CD4-positive, alpha-beta T cell treated with Interleukin-21 for 1 hour (primary cell): ENCODE data around the gene CD37.
"Not testable (repeated sequence)": the region's sequence is repeated elsewhere in the genome, so short reads cannot be mapped to it uniquely, and the experiment has no call there.

Experiments
- DNase-seq: peaks from one replicate; pipeline ENCODE4 v3.0.0-alpha.2; 2020

The CD37 gene, protein sequence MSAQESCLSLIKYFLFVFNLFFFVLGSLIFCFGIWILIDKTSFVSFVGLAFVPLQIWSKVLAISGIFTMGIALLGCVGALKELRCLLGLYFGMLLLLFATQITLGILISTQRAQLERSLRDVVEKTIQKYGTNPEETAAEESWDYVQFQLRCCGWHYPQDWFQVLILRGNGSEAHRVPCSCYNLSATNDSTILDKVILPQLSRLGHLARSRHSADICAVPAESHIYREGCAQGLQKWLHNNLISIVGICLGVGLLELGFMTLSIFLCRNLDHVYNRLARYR

DNA sequence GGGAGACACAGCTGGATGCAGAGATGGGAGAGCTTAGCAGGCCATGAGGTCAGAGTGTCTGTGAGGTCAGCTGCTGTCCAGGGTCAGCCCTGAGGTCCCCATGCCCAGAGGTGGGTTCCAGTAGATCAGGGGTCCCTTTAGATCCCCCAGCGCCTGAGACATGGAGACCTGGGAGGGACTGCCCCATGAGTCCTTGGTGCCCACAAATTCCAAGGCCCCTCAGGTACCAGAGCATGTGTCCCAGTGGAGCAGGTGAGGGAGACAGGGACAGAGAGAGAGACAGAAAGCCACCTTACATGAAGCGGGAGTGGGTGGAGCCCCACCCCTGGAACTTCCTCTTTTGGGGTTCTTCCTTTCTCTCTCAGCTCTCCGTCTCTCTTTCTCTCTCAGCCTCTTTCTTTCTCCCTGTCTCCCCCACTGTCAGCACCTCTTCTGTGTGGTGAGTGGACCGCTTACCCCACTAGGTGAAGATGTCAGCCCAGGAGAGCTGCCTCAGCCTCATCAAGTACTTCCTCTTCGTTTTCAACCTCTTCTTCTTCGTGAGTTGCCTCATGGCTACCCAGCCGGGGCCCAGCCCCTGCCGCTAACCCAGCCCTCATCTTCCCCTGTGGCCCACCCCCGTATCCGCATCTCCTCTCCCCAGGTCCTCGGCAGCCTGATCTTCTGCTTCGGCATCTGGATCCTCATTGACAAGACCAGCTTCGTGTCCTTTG, at the start of gene CD37:
Gene CD37, plus strand, starts transcription at position 336 of the 713 bp plus-strand sequence. Its CDS starts 135 bp downstream, at position 471.
- DNase-seq: peak; percentile 56

DNA sequence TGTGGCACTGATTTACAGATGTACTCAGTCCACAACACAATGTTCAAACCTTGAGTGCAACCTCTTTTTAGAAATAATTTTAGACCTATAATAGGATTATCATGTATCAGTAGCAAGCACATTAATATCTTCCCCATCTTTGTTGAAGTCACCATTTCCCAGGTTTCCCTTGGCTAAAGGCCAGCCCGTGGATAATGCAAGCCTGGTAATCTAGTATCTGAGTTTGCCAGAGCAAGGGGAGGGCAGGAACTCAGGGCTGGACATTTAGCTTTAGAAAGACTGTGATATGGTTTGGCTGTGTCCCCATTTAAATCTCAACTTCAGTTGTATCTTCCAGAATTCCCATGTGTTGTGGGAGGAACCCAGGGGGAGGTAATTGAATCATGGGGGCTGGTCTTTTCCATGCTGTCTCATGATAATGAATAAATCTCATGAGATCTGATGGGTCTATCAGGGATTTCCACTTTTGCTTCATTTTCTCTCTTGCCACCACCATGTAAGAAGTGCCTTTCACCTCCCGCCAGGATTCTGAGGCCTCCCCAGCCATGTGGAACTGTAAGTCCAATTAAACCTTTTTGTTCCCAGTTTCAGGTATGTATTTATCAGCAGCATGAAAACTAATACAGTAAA, 48.0 kb upstream of the CD37 start:
- DNase-seq: no peak

DNA sequence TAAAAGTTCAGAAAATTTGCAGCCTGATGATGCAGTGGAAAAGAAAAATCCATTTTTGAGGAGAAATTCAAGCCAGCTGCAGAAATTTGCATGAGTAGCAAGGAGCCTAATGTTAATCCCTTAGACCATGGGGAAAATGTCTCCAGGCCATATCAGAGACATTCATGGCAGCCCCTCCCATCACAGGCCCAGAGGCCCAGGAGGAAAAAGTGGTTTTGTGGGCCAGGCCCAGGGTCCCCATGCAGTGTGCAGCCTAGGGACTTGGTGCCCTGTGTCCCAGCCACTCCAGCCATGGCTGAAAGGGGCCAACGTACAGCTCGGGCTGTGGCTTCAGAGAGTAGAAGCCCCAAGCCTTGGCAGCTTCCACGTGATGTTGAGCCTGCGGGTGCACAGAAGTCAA, 47.0 kb upstream of the CD37 start:
- not testable (repeated sequence) for DNase-seq

DNA sequence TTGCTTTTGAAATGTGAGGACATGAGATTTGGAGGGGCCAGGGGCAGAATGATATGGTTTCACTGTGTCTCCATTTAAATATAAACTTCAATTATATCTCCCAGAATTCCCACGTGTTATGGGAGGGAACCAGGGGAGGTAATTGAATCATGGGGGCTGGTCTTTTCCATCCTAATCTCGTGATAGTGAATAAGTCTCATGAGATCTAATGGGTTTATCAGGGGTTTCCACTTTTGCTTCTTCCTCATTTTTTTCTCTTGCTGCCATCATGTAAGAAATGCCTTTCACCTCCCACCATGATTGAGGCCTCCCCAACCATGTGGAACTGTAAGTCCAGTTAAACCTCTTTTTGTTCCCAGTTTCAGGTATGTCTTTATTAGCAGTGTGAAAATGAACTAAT, 45.9 kb upstream of the CD37 start:
- DNase-seq: not testable (repeated sequence)

DNA sequence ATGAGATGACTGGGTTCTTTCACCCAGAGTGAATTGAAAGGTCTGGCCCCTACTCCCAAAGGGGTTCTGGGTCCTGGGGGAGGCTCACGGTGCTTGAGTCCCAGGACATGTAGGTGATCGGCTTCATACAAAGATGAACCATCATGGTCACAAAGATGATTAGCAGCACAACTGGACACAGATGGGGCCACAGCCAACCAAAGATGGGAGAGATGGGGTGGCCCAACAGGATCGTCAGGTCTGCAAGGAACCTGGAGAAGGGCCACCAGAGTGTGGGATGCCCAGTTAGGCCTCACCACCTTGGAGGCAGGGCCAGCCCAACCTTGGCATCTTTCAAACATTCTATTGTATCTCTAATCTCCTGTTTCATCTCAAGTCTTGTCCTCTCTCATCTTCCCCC, 44.7 kb upstream of the CD37 start:
- DNase-seq: no peak

DNA sequence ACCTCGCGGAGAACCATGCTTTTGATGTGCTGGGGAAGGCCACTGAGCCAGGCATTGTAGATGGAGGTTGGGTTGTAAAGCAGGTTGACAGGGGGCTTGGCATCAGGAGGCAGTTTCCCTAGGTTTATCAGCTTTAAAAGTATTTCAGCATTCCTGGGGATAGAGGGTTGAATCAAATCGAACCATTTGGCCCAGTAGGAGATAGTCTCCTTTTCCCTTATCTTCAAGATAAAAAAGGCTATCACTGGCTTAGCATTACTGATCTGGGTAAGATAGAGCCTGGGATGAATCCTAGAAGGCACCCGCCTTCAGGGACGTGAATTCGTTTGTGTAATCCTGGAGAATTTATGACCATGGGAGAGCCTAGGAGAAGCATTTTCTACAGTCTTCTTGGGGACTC, 40.8 kb upstream of the CD37 start:
- no peak for DNase-seq

DNA sequence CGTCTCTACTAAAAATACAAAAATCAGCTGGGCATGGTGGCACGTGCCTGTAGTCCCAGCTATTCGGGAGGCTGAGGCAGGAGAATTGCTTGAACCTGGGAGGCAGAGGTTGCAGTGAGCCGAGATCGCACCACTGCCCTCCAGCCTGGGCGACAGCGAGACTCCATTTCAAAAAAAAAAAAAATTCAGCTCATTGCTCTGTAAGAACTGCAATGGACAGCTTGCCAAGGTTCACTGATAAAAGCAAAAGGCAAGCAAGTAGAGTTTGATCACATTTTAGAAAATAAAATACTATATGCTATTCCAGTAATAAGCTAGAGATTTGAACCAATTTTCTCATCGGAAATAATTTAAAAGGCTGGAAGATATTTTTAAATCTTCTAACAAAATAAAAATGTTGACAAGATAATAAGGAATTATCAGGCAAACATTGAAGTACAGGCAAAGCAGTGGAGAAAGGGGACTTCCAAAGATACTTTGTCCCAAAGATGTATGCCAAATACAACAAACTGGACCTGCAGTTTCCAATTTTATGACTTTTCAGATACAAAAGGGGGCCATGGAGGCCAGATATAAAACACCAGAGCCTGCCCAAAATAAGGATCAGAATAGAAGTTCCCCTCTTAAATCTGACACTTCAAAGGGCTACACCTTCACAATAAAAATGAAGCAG, 39.9 kb upstream of the CD37 start:
- DNase-seq: no peak

DNA sequence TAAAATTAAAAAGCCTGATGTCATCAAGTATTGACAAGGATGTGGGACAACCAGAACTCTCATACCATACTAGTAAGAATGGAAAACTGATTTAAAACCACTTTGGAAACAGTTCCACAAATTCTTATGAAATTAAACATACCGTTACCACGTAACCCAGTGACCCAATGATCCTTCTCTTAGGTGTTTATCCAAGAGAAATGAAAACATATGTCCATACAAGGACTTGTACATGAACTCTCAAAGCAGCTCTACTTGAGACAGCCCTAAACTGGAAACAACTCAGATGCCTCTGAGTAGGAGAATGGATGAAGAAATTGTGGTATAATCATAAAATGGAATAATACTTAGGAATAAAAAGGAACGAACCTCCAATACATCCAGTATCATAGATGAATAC, 37.8 kb upstream of the CD37 start:
- no peak for DNase-seq

DNA sequence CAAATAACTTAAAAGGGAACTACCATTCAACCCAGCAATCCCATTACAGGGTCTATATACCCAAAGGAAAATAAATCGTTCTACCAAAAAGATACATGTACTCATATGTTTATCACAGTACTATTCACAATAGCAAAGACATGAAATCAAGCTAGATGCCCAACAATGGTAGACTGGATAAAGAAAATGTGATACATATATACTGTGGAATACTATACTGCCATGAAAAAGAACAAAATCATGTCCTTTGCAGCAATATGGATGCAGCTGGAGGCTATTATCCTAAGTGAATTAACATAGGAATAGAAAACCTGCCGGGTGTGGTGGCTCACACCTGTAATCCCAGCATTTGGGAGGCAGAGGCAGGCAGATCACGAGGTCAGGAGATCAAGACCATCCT, 36.6 kb upstream of the CD37 start:
- DNase-seq: not testable (repeated sequence)

DNA sequence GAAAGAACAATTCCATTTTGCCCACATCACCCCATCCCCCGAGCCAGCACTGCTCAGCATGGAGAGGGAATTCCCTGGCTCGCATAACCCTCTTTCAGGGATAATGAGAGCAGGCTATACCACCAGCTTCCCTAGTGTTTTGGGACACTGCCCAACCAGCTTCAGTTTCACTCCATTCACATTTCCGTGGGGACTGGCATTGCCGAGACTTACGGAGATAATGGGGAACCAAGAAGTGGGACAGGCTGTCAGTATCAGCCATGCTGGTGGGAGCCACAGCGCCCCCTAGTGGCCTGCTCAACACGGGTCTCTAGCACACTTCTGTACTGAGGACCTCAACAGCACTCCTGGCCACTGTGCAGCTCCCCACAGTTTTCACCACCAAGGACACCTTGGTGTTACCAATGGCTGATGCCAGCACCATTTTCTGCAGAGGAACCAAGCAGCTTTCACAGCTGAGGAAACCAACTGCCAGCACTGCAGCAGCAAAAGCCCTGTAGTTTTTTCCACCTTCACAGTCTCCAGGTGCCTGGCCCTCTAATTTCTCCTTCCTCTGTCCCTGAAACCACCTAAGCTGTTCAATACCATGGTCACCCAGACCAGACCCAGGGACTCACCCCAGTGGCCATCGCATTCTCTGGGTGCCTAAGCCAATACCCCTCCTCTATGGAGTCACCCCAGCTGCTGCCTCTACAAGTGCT, 33.9 kb upstream of the CD37 start:
- DNase-seq: peak; percentile 75

DNA sequence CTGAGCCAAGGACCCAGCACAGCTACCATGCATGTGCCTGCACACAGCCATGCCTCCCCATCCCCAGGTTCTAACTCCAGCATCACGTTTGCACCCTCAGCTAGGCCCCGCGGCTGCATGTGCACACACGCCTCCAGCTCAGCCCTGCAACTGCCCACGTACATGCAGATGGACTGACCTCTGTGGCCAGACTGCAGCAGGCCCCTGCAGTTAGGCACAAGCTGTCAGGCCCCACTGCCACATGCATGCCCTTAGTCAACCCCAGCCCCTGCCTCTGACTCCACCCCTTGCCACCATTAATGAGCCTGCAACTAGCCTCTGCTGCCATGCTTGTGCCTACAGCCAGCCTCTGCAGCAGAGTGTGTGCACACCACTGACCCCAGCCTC, 33.3 kb upstream of the CD37 start:
- no peak for DNase-seq

DNA sequence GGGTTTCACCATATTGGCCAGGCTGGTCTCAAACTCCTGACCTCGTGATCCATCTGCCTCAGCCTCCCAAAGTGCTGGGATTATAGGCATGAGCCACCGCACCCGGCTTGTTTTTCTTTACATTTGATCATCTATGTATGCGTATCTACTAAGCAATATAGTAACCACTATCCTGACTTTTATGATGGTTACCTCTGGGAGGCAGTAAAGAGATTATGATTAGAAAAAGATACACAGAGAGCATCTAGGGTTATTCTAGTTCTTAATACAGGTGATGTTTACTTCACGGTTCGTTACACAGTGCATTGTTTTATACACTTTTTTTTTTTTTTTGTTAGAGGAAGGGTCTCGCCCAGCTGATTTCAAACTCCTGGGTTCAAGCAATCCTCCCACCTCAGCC, 28.5 kb upstream of the CD37 start:
- DNase-seq: peak; percentile 17

DNA sequence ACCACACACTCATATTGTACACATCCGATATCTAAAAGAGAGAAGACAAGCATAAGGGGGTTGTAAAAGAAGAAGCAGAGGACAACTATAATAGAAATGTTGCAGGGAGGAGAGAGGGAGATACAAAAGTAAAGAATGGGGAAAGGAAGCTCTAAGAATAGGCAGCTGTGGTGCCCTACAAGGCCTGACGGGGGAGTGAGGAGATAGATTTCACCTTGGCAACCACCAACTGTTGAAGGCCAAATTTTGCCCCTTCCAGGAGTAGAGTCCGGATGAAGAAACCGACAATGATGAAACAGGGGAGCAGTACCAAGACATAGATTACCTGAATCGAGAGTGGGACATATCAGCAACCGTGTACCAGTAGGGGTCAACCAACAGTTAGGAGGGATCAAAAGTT, 26.1 kb upstream of the CD37 start:
- no peak for DNase-seq

DNA sequence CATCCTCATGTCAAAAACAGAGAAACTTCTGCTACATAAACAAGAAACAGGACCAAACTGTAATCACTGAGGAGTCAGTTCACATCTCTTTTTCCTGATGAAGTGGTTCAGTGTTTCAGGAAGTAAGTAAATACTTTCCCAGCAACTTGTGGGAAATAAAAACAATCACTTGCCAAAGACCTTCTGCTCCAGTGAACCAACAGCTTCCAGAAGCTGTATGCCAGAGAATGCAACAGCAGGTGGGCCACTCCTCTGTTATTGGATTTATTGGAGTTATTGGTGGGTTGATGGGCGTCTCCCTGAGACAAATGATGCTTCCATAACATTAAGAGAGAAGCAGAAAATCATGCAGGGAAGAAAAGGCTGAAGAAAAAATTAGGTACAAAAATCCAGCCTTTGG, 20.1 kb upstream of the CD37 start:
- no peak for DNase-seq

DNA sequence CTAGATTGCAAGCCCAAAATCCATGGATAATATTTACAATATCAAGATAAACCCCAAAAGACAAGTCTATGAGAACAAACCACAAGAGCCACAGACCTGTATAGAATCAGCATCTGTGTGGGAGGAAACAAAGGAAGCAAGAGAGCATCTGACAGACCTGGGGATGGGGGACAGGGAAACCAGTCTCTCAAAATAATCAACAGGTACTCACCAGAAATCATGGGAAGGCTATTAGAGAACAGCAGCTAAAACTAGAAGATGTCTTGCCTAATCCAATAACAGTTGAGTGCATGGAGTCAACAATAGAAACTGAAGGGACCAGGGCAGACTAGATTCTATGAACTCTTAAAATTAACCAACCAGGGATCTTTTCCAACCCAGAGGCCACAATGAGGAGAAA, 18.9 kb upstream of the CD37 start:
- DNase-seq: no peak

DNA sequence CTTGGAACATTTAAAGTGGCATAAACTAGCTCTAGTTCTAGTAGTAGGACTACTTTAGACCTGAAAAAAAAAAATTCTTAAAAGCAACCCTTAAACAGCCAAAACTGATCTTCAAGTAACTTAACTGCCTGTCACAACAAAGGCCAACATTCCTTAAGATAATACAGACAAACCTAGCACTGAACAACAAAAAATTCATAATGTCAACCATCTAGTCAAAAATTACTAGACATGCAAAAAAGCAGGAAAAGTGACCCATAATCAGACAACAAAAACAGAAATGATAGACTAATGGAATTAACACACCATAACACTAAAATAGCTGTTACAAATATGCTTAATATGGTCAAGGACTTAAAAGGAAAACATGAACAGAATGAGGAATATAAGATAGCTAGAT, 16.9 kb upstream of the CD37 start:
- no peak for DNase-seq

DNA sequence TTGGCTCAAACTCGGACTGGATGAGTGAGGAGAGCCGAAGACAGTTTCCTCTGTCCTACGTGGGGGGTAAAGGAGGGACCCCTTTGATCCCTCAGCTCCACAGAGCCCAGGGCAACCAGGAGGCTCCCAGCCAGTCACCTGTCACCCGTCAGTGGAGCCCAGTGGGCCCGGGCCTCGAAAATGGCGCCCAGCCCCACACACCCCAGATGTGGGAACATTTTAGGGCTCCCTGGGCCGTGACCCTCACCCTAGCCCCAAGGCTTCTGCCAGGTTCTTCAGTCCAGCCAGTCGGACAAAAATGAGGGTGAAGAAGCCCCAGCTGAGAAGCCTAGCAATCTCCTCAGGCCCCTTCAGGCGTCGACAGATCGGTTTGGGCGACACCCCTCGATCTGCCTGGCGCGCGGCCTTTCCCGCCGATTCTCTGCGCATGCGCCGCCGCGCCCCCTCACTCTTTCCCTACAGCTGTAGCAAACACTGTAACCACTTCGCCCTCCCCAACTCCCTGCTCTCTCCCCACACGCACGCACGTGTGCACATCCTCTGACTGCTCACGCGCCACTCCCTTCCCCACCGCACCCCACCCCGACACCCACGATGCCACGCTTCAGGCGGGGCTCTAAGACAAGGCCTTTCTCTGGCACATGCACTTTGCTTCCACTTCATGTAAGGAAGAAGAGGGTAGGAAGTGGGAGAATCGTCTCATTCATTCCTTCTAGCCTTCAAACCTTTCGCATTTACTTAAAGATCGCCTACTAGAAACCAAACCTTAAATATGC, 10.2 kb upstream of the CD37 start, which contains the start of gene SLC6A16:
Gene SLC6A16, minus strand, starts transcription at position 391 of the 776 bp plus-strand sequence. CDS start 13,844 bp downstream, outside the sequence.
- DNase-seq: no peak

DNA sequence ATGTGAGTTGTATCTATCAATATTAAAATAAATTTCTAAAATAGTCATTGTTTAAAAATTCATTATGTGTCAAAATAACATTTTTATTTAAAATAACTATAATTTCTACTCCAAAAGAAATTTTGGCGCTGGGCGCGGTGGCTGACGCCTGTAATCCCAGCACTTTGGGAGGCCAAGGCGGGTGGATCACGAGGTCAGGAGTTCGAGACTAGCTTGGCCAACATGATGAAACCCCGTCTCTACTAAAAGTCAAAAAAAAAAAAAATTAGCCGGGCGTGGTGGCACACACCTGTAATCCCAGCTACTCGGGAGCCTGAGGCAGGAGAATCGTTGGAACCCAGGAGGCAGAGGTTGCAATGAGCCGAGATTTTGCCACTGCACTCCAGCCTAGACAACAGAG, 9.4 kb upstream of the CD37 start:
- DNase-seq: not testable (repeated sequence)

DNA sequence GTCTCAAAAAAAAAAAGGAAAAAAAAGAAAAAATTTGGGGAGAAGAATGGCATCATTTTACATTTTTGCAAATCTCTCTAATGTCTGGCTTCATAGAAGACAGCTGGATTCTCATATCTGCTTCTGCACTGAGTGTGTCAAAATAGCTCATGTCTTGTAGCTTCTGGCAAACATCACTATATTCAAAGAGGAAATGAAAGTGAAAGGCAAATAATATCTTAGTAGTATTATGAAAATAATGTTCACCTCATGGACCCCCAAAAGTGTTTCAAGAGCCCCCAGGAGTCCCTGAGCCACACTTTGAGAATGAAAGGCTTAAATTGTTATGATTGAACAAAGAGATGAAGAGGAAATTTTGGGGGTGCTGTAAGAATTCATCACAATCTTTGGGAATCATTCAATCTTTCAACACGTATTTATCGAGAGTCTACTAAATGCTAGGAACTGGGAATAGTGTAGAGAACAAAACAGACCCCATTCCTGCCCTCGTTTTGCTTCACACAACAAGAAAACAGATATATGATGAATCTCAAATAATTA, 9.0 kb upstream of the CD37 start:
- DNase-seq: no peak

DNA sequence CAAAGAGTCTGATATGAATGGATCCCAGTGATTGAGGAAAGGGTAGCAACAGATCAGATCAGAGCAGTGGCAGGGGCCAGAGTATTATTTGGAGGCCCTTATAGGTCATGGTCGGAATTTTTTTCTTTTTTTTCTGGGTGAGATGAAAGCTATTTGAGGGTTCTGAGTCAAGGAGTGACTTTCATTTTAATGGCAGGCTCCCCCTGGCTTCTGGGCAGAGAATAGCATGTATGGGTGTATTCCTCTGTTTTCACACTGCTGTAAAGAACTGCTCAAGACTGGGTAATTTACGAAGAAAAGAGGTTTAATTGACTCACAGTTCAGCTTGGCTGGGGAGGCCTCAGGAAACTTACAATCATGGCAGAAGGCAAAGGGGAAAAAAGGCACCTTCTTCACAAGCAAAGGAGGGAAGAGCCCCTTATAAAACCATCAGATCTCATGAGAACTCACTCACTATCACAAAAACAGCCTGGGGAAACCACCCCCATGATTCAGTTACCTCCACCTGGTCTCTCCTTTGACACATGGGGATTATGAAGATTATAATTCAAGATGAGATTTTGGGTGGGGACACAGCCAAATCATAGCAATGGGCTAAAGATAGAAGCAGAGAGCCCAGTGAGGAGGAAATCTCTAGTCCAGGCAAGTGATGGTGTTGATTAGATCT, 7.2 kb upstream of the CD37 start:
- DNase-seq: peak; percentile 64

DNA sequence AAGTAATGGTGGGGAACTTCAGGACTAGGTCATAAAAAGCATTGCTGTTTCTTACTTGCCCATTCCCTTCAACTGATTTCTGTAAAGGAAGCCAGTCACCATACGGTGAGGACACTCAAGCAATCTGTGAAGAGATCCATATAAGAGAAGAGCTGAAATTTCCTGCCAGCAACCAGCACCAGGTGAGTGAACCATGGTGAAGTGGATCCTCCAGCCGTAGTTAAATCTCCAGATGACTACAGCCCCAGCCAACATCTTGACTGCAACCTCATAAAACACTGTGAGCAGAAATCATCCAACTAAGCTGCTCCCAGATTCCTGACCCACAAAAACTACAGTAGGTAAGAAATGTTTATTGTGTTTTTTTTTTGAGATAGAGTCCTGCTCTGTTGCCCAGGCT, 6.5 kb upstream of the CD37 start:
- DNase-seq: no peak
